ENCODE data around the gene TMEM178B. TPM values are rescaled to one million over a fixed set of nuclear protein-coding genes. Genes with fewer than 3 reads are reported as not detected.

The TMEM178B gene
- total RNA-seq: 1 to 10 TPM; 1.7 to 4.1 TPM
- 2.7 TPM for polyA plus RNA-seq (2013, experiment 1 of 2)
- polyA plus RNA-seq (2013, experiment 2 of 2): 2.3 TPM
- long read RNA-seq, experiment 1: 0 reads
- long read RNA-seq, experiment 2, partial matches to known transcripts: 0 of 1 reads
- long read RNA-seq, experiment 2, other reads (novel, unspliced or antisense): 1 of 1 reads
- long read RNA-seq, experiment 3, partial matches to known transcripts: 0 of 4 reads
- long read RNA-seq, experiment 3, other reads (novel, unspliced or antisense): 4 of 4 reads
- long read RNA-seq, experiment 4: 0 reads

- TF ChIP-seq, protein P1, sequence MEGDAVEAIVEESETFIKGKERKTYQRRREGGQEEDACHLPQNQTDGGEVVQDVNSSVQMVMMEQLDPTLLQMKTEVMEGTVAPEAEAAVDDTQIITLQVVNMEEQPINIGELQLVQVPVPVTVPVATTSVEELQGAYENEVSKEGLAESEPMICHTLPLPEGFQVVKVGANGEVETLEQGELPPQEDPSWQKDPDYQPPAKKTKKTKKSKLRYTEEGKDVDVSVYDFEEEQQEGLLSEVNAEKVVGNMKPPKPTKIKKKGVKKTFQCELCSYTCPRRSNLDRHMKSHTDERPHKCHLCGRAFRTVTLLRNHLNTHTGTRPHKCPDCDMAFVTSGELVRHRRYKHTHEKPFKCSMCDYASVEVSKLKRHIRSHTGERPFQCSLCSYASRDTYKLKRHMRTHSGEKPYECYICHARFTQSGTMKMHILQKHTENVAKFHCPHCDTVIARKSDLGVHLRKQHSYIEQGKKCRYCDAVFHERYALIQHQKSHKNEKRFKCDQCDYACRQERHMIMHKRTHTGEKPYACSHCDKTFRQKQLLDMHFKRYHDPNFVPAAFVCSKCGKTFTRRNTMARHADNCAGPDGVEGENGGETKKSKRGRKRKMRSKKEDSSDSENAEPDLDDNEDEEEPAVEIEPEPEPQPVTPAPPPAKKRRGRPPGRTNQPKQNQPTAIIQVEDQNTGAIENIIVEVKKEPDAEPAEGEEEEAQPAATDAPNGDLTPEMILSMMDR (conservative IDR thresholded peaks at IDR 0.05): no peak
- peaks cover 47% of the 10 kb centered on the region for H3K27me3 Mint-ChIP-seq (ENCODE audit: insufficient read depth)
- Histone ChIP-seq H3K9ac (ENCODE audit: extremely low read depth, low read length, poor library complexity, severe bottlenecking) (no peak within 1 kb of the TSS), H3K36me3 (ENCODE audit: control insufficient read depth, insufficient read depth, low read length) (no peaks in the 10 kb centered on the region), H3K27ac (ENCODE audit: low read depth, low read length) (no peak within 1 kb of the TSS), H3K27me3 (ENCODE audit: control insufficient read depth, insufficient read depth, low read length, poor library complexity, severe bottlenecking) (peaks cover 73% of the 10 kb centered on the region), H3K4me3 (ENCODE audit: low read length) (peak within 1 kb of the TSS; percentile 85), H3K4me1 (ENCODE audit: control insufficient read depth, insufficient read depth, low read length) (peaks cover 4% of the 10 kb centered on the region), H3K9me3 (ENCODE audit: control insufficient read depth, low read length) (no peaks in the 10 kb centered on the region)
- no peak within 1 kb of the TSS for H3K27ac Mint-ChIP-seq
- 0 to 1% methylated on average over 32 to 47 of the region's 47 CpGs for WGBS, 2 experiments (ENCODE audit: insufficient coverage in 1 of 2, insufficient read length in 1 of 2)
- H3K4me1 Mint-ChIP-seq: peaks cover 20% of the 10 kb centered on the region
- H3K4me3 Mint-ChIP-seq: peak within 1 kb of the TSS; percentile 67
- H3K36me3 Mint-ChIP-seq (ENCODE audit: low read depth): no peaks in the 10 kb centered on the region
- DNase-seq: peak; percentile 83
- H3K9me3 Mint-ChIP-seq: no peaks in the 10 kb centered on the region
Observed at GRCh38 chr7:141073641-141074161, at the start of gene TMEM178B. Gene TMEM178B, plus strand, starts transcription at chr7:141074064.

DNA sequence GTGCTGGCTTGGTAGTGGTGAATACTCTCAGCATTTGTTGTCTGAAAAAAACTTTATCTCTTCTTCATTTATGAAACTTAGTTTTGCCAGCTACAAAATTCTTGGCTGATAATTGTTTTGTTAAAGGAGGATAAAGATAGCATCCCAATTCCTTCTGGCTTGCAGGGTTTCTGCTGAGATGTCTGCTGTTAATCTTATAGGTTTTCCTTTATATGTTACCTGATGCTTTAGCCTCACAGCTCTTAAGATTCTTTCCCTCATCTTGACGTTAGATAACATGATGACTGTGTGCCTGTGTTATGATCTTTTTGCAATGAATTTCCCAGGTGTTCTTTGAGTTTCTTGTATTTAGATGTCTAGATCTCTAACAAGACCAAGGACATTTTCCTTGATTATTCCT, 49.2 kb upstream of the TMEM178B start:
- Mint-ChIP-seq H3K27ac (no peak overlapping the region), H3K4me3 (no peak overlapping the region), H3K27me3 (ENCODE audit: insufficient read depth) (peaks cover 29% of the 10 kb centered on the region), H3K9me3 (peaks cover 38% of the 10 kb centered on the region), H3K4me1 (no peaks in the 10 kb centered on the region), H3K36me3 (ENCODE audit: low read depth) (no peaks in the 10 kb centered on the region)
- TF ChIP-seq, protein P1 (conservative IDR thresholded peaks at IDR 0.05): no peak
- H3K4me3 ChIP-seq (ENCODE audit: low read length): no peak overlapping the region
- WGBS, 2 experiments (ENCODE audit: insufficient coverage in 1 of 2, insufficient read length in 1 of 2): 94% methylated on average over 1 of the region's 1 CpG; no CpG with 5 or more reads in 1 of the 2 experiments
- H3K9ac ChIP-seq (ENCODE audit: extremely low read depth, low read length, poor library complexity, severe bottlenecking): no peak overlapping the region
- H3K36me3 ChIP-seq (ENCODE audit: control insufficient read depth, insufficient read depth, low read length): no peaks in the 10 kb centered on the region
- H3K9me3 ChIP-seq (ENCODE audit: control insufficient read depth, low read length): peaks cover 28% of the 10 kb centered on the region
- DNase-seq: no peak
- H3K27me3 ChIP-seq (ENCODE audit: control insufficient read depth, insufficient read depth, low read length, poor library complexity, severe bottlenecking): peaks cover 2% of the 10 kb centered on the region
- H3K4me1 ChIP-seq (ENCODE audit: control insufficient read depth, insufficient read depth, low read length): no peaks in the 10 kb centered on the region
- H3K27ac ChIP-seq (ENCODE audit: low read depth, low read length): no peak overlapping the region

DNA sequence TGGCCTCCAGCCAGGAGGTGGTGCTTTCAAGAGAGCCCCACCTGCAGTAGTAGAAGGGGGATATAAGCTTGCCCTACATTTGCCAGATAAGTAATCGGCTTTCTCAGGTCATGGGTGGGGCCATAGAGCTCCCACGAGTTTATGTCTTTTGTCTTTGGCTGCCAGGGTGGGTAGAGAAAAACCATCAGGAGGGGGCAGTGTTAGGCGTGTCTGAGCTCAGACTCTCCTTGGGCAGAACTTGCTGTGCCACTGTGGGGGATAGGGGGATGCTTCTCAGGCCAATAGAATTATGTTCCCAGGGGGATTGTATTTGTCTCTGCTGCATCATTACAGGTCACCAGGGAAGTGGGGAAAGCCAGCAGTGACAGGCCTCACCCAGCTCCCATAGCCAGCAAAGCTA, 46.8 kb upstream of the TMEM178B start:
- no peak overlapping the region for H3K27ac Mint-ChIP-seq
- Histone ChIP-seq H3K4me3 (ENCODE audit: low read length) (no peak overlapping the region), H3K9ac (ENCODE audit: extremely low read depth, low read length, poor library complexity, severe bottlenecking) (no peak overlapping the region), H3K36me3 (ENCODE audit: control insufficient read depth, insufficient read depth, low read length) (no peaks in the 10 kb centered on the region), H3K27ac (ENCODE audit: low read depth, low read length) (no peak overlapping the region), H3K27me3 (ENCODE audit: control insufficient read depth, insufficient read depth, low read length, poor library complexity, severe bottlenecking) (no peaks in the 10 kb centered on the region), H3K9me3 (ENCODE audit: control insufficient read depth, low read length) (peaks cover 33% of the 10 kb centered on the region), H3K4me1 (ENCODE audit: control insufficient read depth, insufficient read depth, low read length) (no peaks in the 10 kb centered on the region)
- TF ChIP-seq, protein P1 (conservative IDR thresholded peaks at IDR 0.05): peak; percentile 31
- 86% methylated on average over 3 of the region's 3 CpGs; no CpG with 5 or more reads in 1 of the 2 experiments for WGBS, 2 experiments (ENCODE audit: insufficient coverage in 1 of 2, insufficient read length in 1 of 2)
- H3K4me3 Mint-ChIP-seq: no peak overlapping the region
- no peaks in the 10 kb centered on the region for H3K4me1 Mint-ChIP-seq
- peaks cover 13% of the 10 kb centered on the region for H3K27me3 Mint-ChIP-seq (ENCODE audit: insufficient read depth)
- peaks cover 44% of the 10 kb centered on the region for H3K9me3 Mint-ChIP-seq
- H3K36me3 Mint-ChIP-seq (ENCODE audit: low read depth): no peaks in the 10 kb centered on the region
- DNase-seq: peak; percentile 58
